CD4-positive, CD25-positive, alpha-beta regulatory T cell (primary cell): ENCODE measurements around the gene BMPR1A. TPM values are rescaled to one million over a fixed set of nuclear protein-coding genes. Genes with fewer than 3 reads are reported as not detected.
"Not testable (repeated sequence)": the region's sequence is repeated elsewhere in the genome, so short reads cannot be mapped to it uniquely, and the experiment has no call there.

Experiments
- ATAC-seq, 2 donors: fragments of 150-1000 bp; cut with Tn5 transposase; one replicate each; pipeline ENCODE4 v1.10.0; 2021; ENCODE audit warnings: low read depth in 2 of 2, moderate number of reproducible peaks in 2 of 2, moderate library complexity in 1 of 2
- DNase-seq, 3 donors: peaks; one replicate each; pipeline versions ENCODE4 v3.0.0 to v3.0.0-alpha.2; 2012 to 2022; ENCODE audit warnings: mixed read lengths in 1 of 3
- H3K27ac ChIP-seq: one replicate; pipeline ENCODE4 v1.7.0; 2013; ENCODE audit warnings: mild to moderate bottlenecking, low read length; ENCODE audit not compliant: insufficient read depth, poor library complexity, severe bottlenecking
- H3K27me3 ChIP-seq: one replicate; pipeline ENCODE4 v1.7.0; 2013; ENCODE audit warnings: low read length; ENCODE audit not compliant: control insufficient read depth, insufficient read depth
- H3K36me3 ChIP-seq: one replicate; pipeline ENCODE4 v1.7.0; 2013; ENCODE audit warnings: mild to moderate bottlenecking, low read length, moderate library complexity; ENCODE audit not compliant: control insufficient read depth, insufficient read depth
- H3K4me1 ChIP-seq: 2 replicates; pipeline ENCODE4 v1.7.0; 2013; ENCODE audit warnings: mild to moderate bottlenecking, low read length; ENCODE audit not compliant: insufficient read depth, control insufficient read depth, poor library complexity, severe bottlenecking
- H3K4me3 ChIP-seq: one replicate; pipeline ENCODE4 v1.7.0; 2013; ENCODE audit warnings: low read depth, mild to moderate bottlenecking, low read length, moderate library complexity
- H3K9me3 ChIP-seq, 2 experiments: 1 replicate in 1 of 2; 2 replicates in 1 of 2; pipeline ENCODE4 v1.7.0; 2013; ENCODE audit warnings: low read length in 2 of 2, mild to moderate bottlenecking in 1 of 2, moderate library complexity in 1 of 2; ENCODE audit not compliant: control insufficient read depth in 2 of 2
- H3K27ac Mint-ChIP-seq, 3 donors: one replicate each; pipeline ENCODE4 v1.8.0; 2020 to 2022; ENCODE audit warnings: mild to moderate bottlenecking in 3 of 3, mixed read lengths in 3 of 3, moderate library complexity in 2 of 3
- H3K27me3 Mint-ChIP-seq: one replicate; pipeline ENCODE4 v1.8.0; 2022; ENCODE audit warnings: mild to moderate bottlenecking, mixed read lengths
- H3K36me3 Mint-ChIP-seq: one replicate; pipeline ENCODE4 v1.8.0; 2020; ENCODE audit warnings: mixed read lengths
- H3K4me1 Mint-ChIP-seq, 4 donors: one replicate each; pipeline ENCODE4 v1.8.0; 2020 to 2022; ENCODE audit warnings: mixed read lengths in 4 of 4, mild to moderate bottlenecking in 1 of 4
- H3K4me3 Mint-ChIP-seq, 4 donors: one replicate each; pipeline ENCODE4 v1.8.0; 2020 to 2022; ENCODE audit warnings: mild to moderate bottlenecking in 4 of 4, mixed read lengths in 4 of 4, moderate library complexity in 3 of 4
- H3K9me3 Mint-ChIP-seq, 7 donors: one replicate each; pipeline ENCODE4 v1.8.0; 2020 to 2022; ENCODE audit warnings: mixed read lengths in 7 of 7, mild to moderate bottlenecking in 3 of 7, moderate library complexity in 2 of 7
- polyA plus RNA-seq, 4 donors: library from polyadenylated mRNA; unstranded; fragments of 300-500 nt; fragmentation: Illumina TruSeq; gene quantifications; one replicate each; pipeline ENCODE4 v1.2.3, GENCODE V29; 2021
- total RNA-seq: library from RNA; stranded (reverse); gene quantifications from one replicate; pipeline ENCODE4 v1.2.3, GENCODE V29; 2022

BMPR1A gene
- total and polyA plus RNA-seq, 5 donors from 2014 or later = 2.2 to 8.8 (median 4.2) TPM

DNA sequence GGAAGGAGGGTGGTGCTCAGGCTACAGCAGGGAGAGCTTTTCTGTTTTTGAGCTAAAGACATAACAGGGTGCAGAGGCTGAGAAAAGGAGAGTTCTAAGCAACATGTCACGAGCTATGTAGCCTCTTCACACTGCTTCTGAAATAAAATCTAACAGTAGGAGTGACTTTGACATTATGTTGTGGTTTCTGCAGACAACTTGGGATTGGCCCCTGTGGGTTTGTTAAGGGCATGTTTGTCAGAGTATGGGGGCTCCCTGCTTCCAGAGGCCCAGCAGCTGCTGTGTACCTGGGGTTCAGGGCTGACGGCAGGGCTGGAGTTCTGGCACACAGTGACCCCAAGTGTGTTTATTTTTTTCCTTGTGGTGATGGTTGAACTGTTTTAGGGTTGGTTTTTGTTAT is 176.3 kb downstream of the BMPR1A start:
- peaks cover 0 to 4% (median 0%) of the 10 kb centered on the region in 4 donors for H3K4me1 Mint-ChIP-seq
- H3K36me3 Mint-ChIP-seq = peaks cover 3% of the 10 kb centered on the region
- no peak overlapping the region for H3K27ac Mint-ChIP-seq
- Histone ChIP-seq H3K4me3 (no peak overlapping the region), H3K27ac (no peak overlapping the region), H3K9me3 (no peaks in the 10 kb centered on the region), H3K4me1 (no peaks in the 10 kb centered on the region), H3K27me3 (no peaks in the 10 kb centered on the region), H3K36me3 (no peaks in the 10 kb centered on the region)
- no peaks in the 10 kb centered on the region for H3K27me3 Mint-ChIP-seq
- DNase-seq (no peak), ATAC-seq (no peak)
- H3K9me3 Mint-ChIP-seq = no peaks in the 10 kb centered on the region
- H3K4me3 Mint-ChIP-seq = no peak overlapping the region

- not testable (repeated sequence) for H3K4me3 Mint-ChIP-seq, ATAC-seq, H3K4me3 ChIP-seq, H3K9me3 ChIP-seq, H3K36me3 Mint-ChIP-seq, H3K27ac Mint-ChIP-seq, H3K36me3 ChIP-seq, H3K27ac ChIP-seq, H3K4me1 ChIP-seq, H3K4me1 Mint-ChIP-seq, H3K27me3 Mint-ChIP-seq, H3K9me3 Mint-ChIP-seq, H3K27me3 ChIP-seq, DNase-seq
Measured at GRCh38 chr10:86934162-86934711, 177.8 kb downstream of the BMPR1A start.

- H3K36me3 Mint-ChIP-seq = no peaks in the 10 kb centered on the region
- no peaks in the 10 kb centered on the region for H3K9me3 ChIP-seq
- DNase-seq = no peak
- H3K36me3 ChIP-seq = no peaks in the 10 kb centered on the region
- H3K27me3 Mint-ChIP-seq = peaks cover 5% of the 10 kb centered on the region
- peaks cover 2% of the 10 kb centered on the region for H3K27me3 ChIP-seq
- H3K4me1 ChIP-seq = peaks cover 7% of the 10 kb centered on the region
- H3K27ac Mint-ChIP-seq = no peak overlapping the region
- H3K27ac ChIP-seq = no peak overlapping the region
- H3K9me3 Mint-ChIP-seq = no peaks in the 10 kb centered on the region
- ATAC-seq = no peak
- peak overlapping the region in 1 of 4 donors; percentile 15 for H3K4me3 Mint-ChIP-seq
- no peak overlapping the region for H3K4me3 ChIP-seq
- peaks cover 0 to 14% (median 2%) of the 10 kb centered on the region in 4 donors for H3K4me1 Mint-ChIP-seq
Measured at GRCh38 chr10:86936661-86937501, 180.5 kb downstream of the BMPR1A start.

DNA sequence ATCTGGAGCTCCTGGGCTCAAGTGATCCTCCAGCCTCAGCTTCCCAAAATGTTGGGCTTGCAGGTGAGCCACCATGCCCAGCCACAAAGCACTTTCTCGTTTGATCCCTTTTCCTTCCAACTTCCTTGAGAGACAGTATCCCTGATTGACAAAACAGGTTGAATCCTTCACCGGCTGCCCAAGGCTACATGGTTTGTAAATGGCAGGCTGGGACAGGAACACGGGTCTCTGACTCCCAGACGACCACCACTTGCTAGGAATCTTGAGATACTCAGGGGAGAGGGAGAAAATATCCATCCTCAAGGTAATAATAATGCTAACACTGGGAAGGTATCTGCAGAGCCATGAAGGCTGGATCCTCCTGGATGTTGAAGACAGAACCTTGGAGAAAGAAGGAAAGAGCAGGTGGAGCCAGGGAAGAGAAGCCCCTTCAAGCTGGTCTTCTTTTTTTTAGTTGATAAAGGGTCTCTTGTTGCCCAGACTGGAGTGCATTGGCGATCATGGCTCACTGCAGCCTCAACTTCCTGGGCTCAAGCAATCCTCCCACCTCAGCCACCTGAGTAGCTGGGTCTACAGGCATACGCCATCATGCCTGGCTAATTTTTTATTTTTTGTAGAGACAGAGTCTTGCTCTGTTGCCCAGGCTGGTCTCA is 181.2 kb downstream of the BMPR1A start:
- Mint-ChIP-seq H3K4me3 (peak overlapping the region in 1 of 4 donors; percentile 15), H3K27ac (no peak overlapping the region), H3K36me3 (no peaks in the 10 kb centered on the region), H3K4me1 (peaks cover 0 to 14% (median 2%) of the 10 kb centered on the region in 4 donors), H3K27me3 (peaks cover 5% of the 10 kb centered on the region), H3K9me3 (no peaks in the 10 kb centered on the region)
- Histone ChIP-seq H3K4me1 (peaks cover 7% of the 10 kb centered on the region), H3K9me3 (no peaks in the 10 kb centered on the region), H3K36me3 (no peaks in the 10 kb centered on the region), H3K27me3 (peaks cover 2% of the 10 kb centered on the region), H3K4me3 (no peak overlapping the region), H3K27ac (no peak overlapping the region)
- ATAC-seq (no peak), DNase-seq (no peak)

- Histone ChIP-seq H3K4me3 (no peak overlapping the region), H3K27ac (no peak overlapping the region), H3K36me3 (no peaks in the 10 kb centered on the region), H3K4me1 (peaks cover 7% of the 10 kb centered on the region), H3K27me3 (peaks cover 2% of the 10 kb centered on the region), H3K9me3 (no peaks in the 10 kb centered on the region)
- ATAC-seq (no peak), DNase-seq (no peak)
- no peak overlapping the region for H3K27ac Mint-ChIP-seq
- no peak overlapping the region for H3K4me3 Mint-ChIP-seq
- no peaks in the 10 kb centered on the region for H3K36me3 Mint-ChIP-seq
- H3K4me1 Mint-ChIP-seq = peaks cover 0 to 14% (median 2%) of the 10 kb centered on the region in 4 donors
- H3K9me3 Mint-ChIP-seq = no peaks in the 10 kb centered on the region
- peaks cover 5% of the 10 kb centered on the region for H3K27me3 Mint-ChIP-seq
Measured at GRCh38 chr10:86938260-86938659, 181.8 kb downstream of the BMPR1A start.

DNA sequence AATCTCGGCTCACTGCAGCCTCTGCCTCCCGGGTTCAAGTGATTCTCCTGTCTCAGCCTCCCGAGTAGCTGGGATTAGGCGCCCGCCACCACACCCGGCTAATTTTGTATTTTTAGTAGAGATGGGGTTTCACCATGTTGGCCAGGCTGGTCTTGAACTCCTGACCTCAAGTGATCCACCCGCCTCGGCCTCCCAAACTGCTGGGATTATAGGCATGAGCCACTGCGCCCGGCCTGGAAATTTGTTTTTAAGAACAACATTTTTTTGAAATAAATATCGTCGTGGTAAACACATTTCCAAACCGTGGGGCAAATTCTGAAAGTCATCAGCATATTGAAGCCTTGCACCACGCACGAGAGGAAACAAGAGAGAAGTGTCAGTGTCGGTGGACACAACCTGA is 183.7 kb downstream of the BMPR1A start:
- H3K4me3 Mint-ChIP-seq, H3K27ac ChIP-seq, H3K36me3 Mint-ChIP-seq, DNase-seq, H3K36me3 ChIP-seq, H3K9me3 ChIP-seq, H3K4me3 ChIP-seq, H3K27me3 Mint-ChIP-seq, H3K4me1 ChIP-seq, H3K27me3 ChIP-seq, ATAC-seq, H3K9me3 Mint-ChIP-seq: not testable (repeated sequence)
- Mint-ChIP-seq H3K4me1 (peaks cover 0 to 14% (median 6%) of the 10 kb centered on the region in 4 donors), H3K27ac (peak overlapping the region in 1 of 3 donors; percentile 56)

- Mint-ChIP-seq H3K9me3 (no peaks in the 10 kb centered on the region), H3K27me3 (peaks cover 7% of the 10 kb centered on the region), H3K27ac (no peak overlapping the region), H3K4me1 (peaks cover 0 to 14% (median 6%) of the 10 kb centered on the region in 4 donors), H3K4me3 (no peak overlapping the region), H3K36me3 (no peaks in the 10 kb centered on the region)
- H3K4me3 ChIP-seq = no peak overlapping the region
- H3K9me3 ChIP-seq = no peaks in the 10 kb centered on the region
- H3K36me3 ChIP-seq = no peaks in the 10 kb centered on the region
- no peak for DNase-seq
- peaks cover 7% of the 10 kb centered on the region for H3K4me1 ChIP-seq
- ATAC-seq = no peak
- peaks cover 2% of the 10 kb centered on the region for H3K27me3 ChIP-seq
- no peak overlapping the region for H3K27ac ChIP-seq
Measured at GRCh38 chr10:86940677-86941076, 184.3 kb downstream of the BMPR1A start.
